K562 (cell line): ENCODE measurements around the gene SORCS1. TPM values are rescaled to one million over a fixed set of nuclear protein-coding genes. Genes with fewer than 3 reads are reported as not detected.

Source experiments
- ATAC-seq: fragments of 200-7000 bp; cut with Tn5 transposase; 3 replicates; pipeline ENCODE4 v1.9.1; 2020; ENCODE audit warnings: moderate library complexity
- BruUV-seq: library from RNA; stranded (reverse); fragments of 400-500 nt; replicated peaks from 2 replicates; lab custom pipeline; 2021; lab: Mats Ljungman, UMichigan
- CTCF ChIA-PET: fragments of 300-600 bp; formaldehyde crosslinking; extraction: SDS; loops from one replicate; lab custom pipeline; 2021; ENCODE audit warnings: low intra/inter-chr PET ratio; lab: Yijun Ruan, JAX
- POLR2A ChIA-PET: fragments of 300-600, 350-650 bp; sonication (Branson Sonifier 250); formaldehyde crosslinking; extraction: SDS; loops from one replicate; lab custom pipeline; 2021; ENCODE audit warnings: antibody characterized with exemption, inconsistent platforms; lab: Yijun Ruan, JAX
- DNase-seq, 4 experiments: peaks; one replicate each; pipeline versions ENCODE4 v3.0.0 to v3.0.0-alpha.2; 2011 to 2018; ENCODE audit warnings: low spot score in 3 of 4, mixed read lengths in 3 of 4; ENCODE audit errors: extremely low read depth in 1 of 4
- FAIRE-seq: peaks from 2 replicates; lab custom pipeline; 2011; peaks lifted over from hg19 to GRCh38; lab: Jason Lieb, UNC
- H2AFZ ChIP-seq: 2 replicates; pipeline ENCODE4 v1.6.0; 2011; ENCODE audit warnings: low read depth, low read length, control low read depth, inconsistent platforms
- H3K27ac ChIP-seq: fragments of 200-600 bp; 3 replicates; pipeline ENCODE4 v1.8.0; 2011; ENCODE audit warnings: low read depth, mild to moderate bottlenecking, control low read depth, inconsistent platforms, low read length, moderate library complexity, mixed read lengths; ENCODE audit errors: extremely low read depth
- H3K27me3 ChIP-seq, 2 experiments: fragments of 300-600 bp in 1 of 2; 2 replicates in 1 of 2; 3 replicates in 1 of 2; pipeline versions ENCODE4 v1.6.0 to v1.8.0; 2011; ENCODE audit warnings: inconsistent platforms in 2 of 2, low read length in 2 of 2, mild to moderate bottlenecking in 1 of 2, mixed read lengths in 1 of 2, moderate library complexity in 1 of 2; ENCODE audit not compliant: control insufficient read depth in 2 of 2, insufficient read depth in 2 of 2
- H3K36me3 ChIP-seq: fragments of 300-600 bp; 3 replicates; pipeline ENCODE4 v1.8.0; 2011; ENCODE audit warnings: mild to moderate bottlenecking, low read length, inconsistent platforms; ENCODE audit not compliant: control insufficient read depth, insufficient read depth
- H3K4me1 ChIP-seq, 2 experiments: fragments of 200-600 bp in 1 of 2; replicated peaks in 1 of 2; 2 replicates in 1 of 2; 3 replicates in 1 of 2; pipeline versions ENCODE4 v1.5.1 to v1.8.0; 2011; ENCODE audit warnings: inconsistent platforms in 2 of 2, low read length in 2 of 2, mild to moderate bottlenecking in 1 of 2, mixed read lengths in 1 of 2, moderate library complexity in 1 of 2; ENCODE audit not compliant: control insufficient read depth in 2 of 2, insufficient read depth in 2 of 2
- H3K4me2 ChIP-seq: 2 replicates; pipeline ENCODE4 v1.6.1; 2011; ENCODE audit warnings: low read length, control low read depth, inconsistent platforms, mixed read lengths; ENCODE audit not compliant: insufficient read depth
- H3K4me3 ChIP-seq: fragments of 200-600 bp; sonication (generic), shearing (Covaris generic); 2 replicates; pipeline ENCODE4 v1.5.1; 2016; ENCODE audit warnings: control low read depth, inconsistent platforms
- H3K79me2 ChIP-seq: fragments of 200-600 bp; 3 replicates; pipeline ENCODE4 v1.8.0; 2011; ENCODE audit warnings: low read length, inconsistent platforms; ENCODE audit not compliant: control insufficient read depth, insufficient read depth
- H3K9ac ChIP-seq, 2 experiments: 2 replicates each; pipeline versions ENCODE4 v1.6.0 to v1.6.1; 2011; ENCODE audit warnings: low read depth in 2 of 2, low read length in 2 of 2, control low read depth in 1 of 2, inconsistent platforms in 1 of 2, mild to moderate bottlenecking in 1 of 2, mixed read lengths in 1 of 2; ENCODE audit not compliant: insufficient read depth in 1 of 2
- H3K9me1 ChIP-seq: one replicate; pipeline ENCODE4 v1.6.0; 2011; ENCODE audit warnings: inconsistent platforms, mild to moderate bottlenecking, low read length, moderate library complexity; ENCODE audit not compliant: control insufficient read depth, insufficient read depth
- H3K9me3 ChIP-seq: replicated peaks from 2 replicates; pipeline ENCODE4 v1.5.1; 2011; ENCODE audit warnings: low read depth, low read length, inconsistent platforms; ENCODE audit not compliant: control insufficient read depth, insufficient read depth
- H4K20me1 ChIP-seq: replicated peaks from 2 replicates; pipeline ENCODE4 v1.6.1; 2011; ENCODE audit warnings: low read length, inconsistent platforms, mixed read lengths; ENCODE audit not compliant: control insufficient read depth, insufficient read depth
- ETV1 ChIP-seq: fragments of 450-650 bp; conservative IDR thresholded peaks from 2 replicates; pipeline ENCODE4 v1.6.1; 2016; ENCODE audit warnings: missing genetic modification characterization, control low read depth, low read depth, missing compliant biosample characterization
- FOXA3 ChIP-seq, 2 experiments: fragments of 450-650 bp in 1 of 2; sonication (generic) in 1 of 2; formaldehyde crosslinking; IDR thresholded peaks in 1 of 2; conservative IDR thresholded peaks in 1 of 2; 2 replicates each; pipeline versions ENCODE4 v1.4.0 to v1.8.0; 2020 to 2022; ENCODE audit warnings: mild to moderate bottlenecking in 2 of 2, missing genetic modification reagents in 1 of 2
- FOXJ3 ChIP-seq: sonication (generic); formaldehyde crosslinking; IDR thresholded peaks from 2 replicates; pipeline ENCODE4 v1.4.0; 2020; ENCODE audit warnings: mild to moderate bottlenecking, missing genetic modification reagents
- HDGF ChIP-seq: fragments of 450-650 bp; IDR thresholded peaks from 2 replicates; pipeline ENCODE4 v1.6.1; 2016
- KAT8 ChIP-seq: fragments of 450-650 bp; IDR thresholded peaks from 2 replicates; pipeline ENCODE4 v1.6.1; 2016; ENCODE audit warnings: low read depth, mild to moderate bottlenecking
- MITF ChIP-seq: IDR thresholded peaks from 2 replicates; pipeline ENCODE4 v1.6.1; 2014; ENCODE audit warnings: antibody characterized with exemption
- MTF1 ChIP-seq: fragments of 250-450 bp; sonication (Bioruptor Pico); IDR thresholded peaks from 2 replicates; pipeline ENCODE4 v1.9.0; 2021; ENCODE audit warnings: moderate library complexity, mild to moderate bottlenecking, inconsistent platforms, borderline replicate concordance
- PCBP1 ChIP-seq: fragments of 200-400 bp; formaldehyde crosslinking; IDR thresholded peaks from 2 replicates; pipeline ENCODE4 v1.6.1; 2018; ENCODE audit warnings: mild to moderate bottlenecking, low read depth, low read length; ENCODE audit not compliant: poor library complexity, severe bottlenecking
- SMAD3 ChIP-seq: fragments of 450-650 bp; formaldehyde crosslinking; conservative IDR thresholded peaks from 2 replicates; pipeline ENCODE4 v1.4.0; 2020; ENCODE audit warnings: mild to moderate bottlenecking
- STAT5A ChIP-seq: IDR thresholded peaks from 2 replicates; pipeline ENCODE4 v1.6.1; 2012; ENCODE audit warnings: low read length, inconsistent platforms, borderline replicate concordance
- STAT6 ChIP-seq: sonication (generic); formaldehyde crosslinking; IDR thresholded peaks from 2 replicates; pipeline ENCODE4 v1.8.1; 2023; ENCODE audit warnings: mild to moderate bottlenecking, missing genetic modification reagents
- TCF7L2 ChIP-seq: fragments of 150-350 bp; IDR thresholded peaks from 2 replicates; pipeline ENCODE4 v1.6.1; 2016; ENCODE audit warnings: low read depth, mild to moderate bottlenecking, low read length, moderate library complexity
- USF2 ChIP-seq: sonication (generic); formaldehyde crosslinking; IDR thresholded peaks from 2 replicates; pipeline ENCODE4 v1.5.0; 2020; ENCODE audit warnings: missing genetic modification reagents
- ZNF12 ChIP-seq: sonication (generic); formaldehyde crosslinking; IDR thresholded peaks from 2 replicates; pipeline ENCODE4 v1.4.0; 2020; ENCODE audit warnings: mild to moderate bottlenecking, missing genetic modification reagents
- ZNF121 ChIP-seq: sonication (generic); formaldehyde crosslinking; conservative IDR thresholded peaks from 2 replicates; pipeline ENCODE4 v1.8.0; 2022; ENCODE audit warnings: missing genetic modification reagents
- ZNF589 ChIP-seq: fragments of 200-800 bp; sonication (Bioruptor generic); IDR thresholded peaks from 2 replicates; pipeline ENCODE4 v1.6.1; 2016; ENCODE audit warnings: low read depth, missing genetic modification characterization, missing compliant biosample characterization
- WGBS: fragments of 100-300 bp; shearing (Covaris generic); methylation state at CpG from one replicate; pipeline ENCODE4 v1.1.6; 2016; ENCODE audit warnings: low coverage, mixed read lengths; ENCODE audit not compliant: insufficient coverage; ENCODE audit errors: missing lambda C conversion rate; 5-methylcytosine and 5-hydroxymethylcytosine counted together
- in situ Hi-C: fragments of 300-500 bp; cut with MboI; formaldehyde crosslinking; loops from 4 replicates; pipeline ENCODE4 v1.15.0; 2018; ENCODE audit warnings: inconsistent platforms, mixed read lengths
- intact Hi-C: fragments of 100-400 bp; cut with micrococcal nuclease; formaldehyde crosslinking; loops from 2 replicates; pipeline ENCODE4 v1.14.2; 2022
- polyA plus RNA-seq, 8 experiments: library from polyadenylated mRNA; depleted of rRNA in 4 of 8; stranded (reverse) in 5 of 8; unstranded in 3 of 8; fragments of >200 nt; fragmentation: Nextera tagmentation in 2 of 8; fragmentation: Illumina TruSeq in 1 of 8; extraction: Ambion mirVana in 2 of 8; extraction: Trizol in 1 of 8; gene quantifications; 2 replicates each; pipeline versions ENCODE4 v1.2.1 to v1.2.3, GENCODE V29; 2011 to 2014; ENCODE audit warnings: inconsistent platforms in 1 of 8, missing spikeins in 1 of 8
- total RNA-seq, 7 experiments: library from RNA; depleted of rRNA in 6 of 7; stranded (reverse); fragments of >200 nt in 6 of 7; fragmentation: Illumina TruSeq in 2 of 7; extraction: Trizol in 2 of 7; gene quantifications; 2 replicates each; pipeline versions ENCODE4 v1.2.1 to v1.2.3, GENCODE V29; 2011 to 2021; ENCODE audit warnings: low replicate concordance in 1 of 7

SORCS1 gene
- total and polyA plus RNA-seq, 9 of the 15 experiments (the other 6 are each of a cell fraction or from before 2014, with no cell fraction given): 1.5 to 3.9 (median 2.7) TPM

- TF ChIP-seq FOXJ3 (no peak), STAT6 (CRISPR knock-in tag) (no peak)
- TF ChIP-seq, all 486 proteins: peak for 0
Measured at GRCh38 chr10:106959521-106959920, 205.0 kb downstream of the SORCS1 start (continued).

- in situ Hi-C loops (no loop called here), intact Hi-C loops (no loop called here)
- no peak overlapping the region for H3K27ac ChIP-seq
- BruUV-seq: no TSS peak
- no peaks in the 10 kb centered on the region for H3K27me3 ChIP-seq
- H4K20me1 ChIP-seq: no peaks in the 10 kb centered on the region
- no peak overlapping the region; a peak in 1 of 4 replicates for H3K9ac ChIP-seq
- DNase-seq (no peak), ATAC-seq (peak; percentile 38; the same call in 2 of the 3 replicates), FAIRE-seq (no peak)
- CTCF ChIA-PET: no interaction called here
- POLR2A ChIA-PET: interaction anchor here (0.5 kb wide), 1 partner anchor 17 kb away, joined by 3 read pairs; no protein-coding TSS in a partner anchor
- H3K4me3 ChIP-seq: no peak overlapping the region
- H3K9me3 ChIP-seq: no peaks in the 10 kb centered on the region
- no peaks in the 10 kb centered on the region; a peak in 1 of 5 replicates for H3K4me1 ChIP-seq
- H3K79me2 ChIP-seq: no peaks in the 10 kb centered on the region
- H2AFZ ChIP-seq: peak overlapping the region; percentile 85; the same call in 1 of the 2 replicates
- H3K36me3 ChIP-seq: no peaks in the 10 kb centered on the region
- no peaks in the 10 kb centered on the region for H3K9me1 ChIP-seq
- WGBS: 59% methylated on average over 10 of the region's 11 CpGs
- H3K4me2 ChIP-seq: no peak overlapping the region
- TF ChIP-seq FOXA3 (CRISPR knock-in tag; conservative IDR thresholded peaks at IDR 0.05 in 1 of 2, IDR thresholded peaks at IDR 0.05 in 1 of 2) (no peak), MITF (no peak), ZNF589 (CRISPR knock-in tag) (no peak), SMAD3 (CRISPR knock-in tag) (no peak), ZNF12 (CRISPR knock-in tag) (no peak), TCF7L2 (no peak), MTF1 (no peak), KAT8 (no peak), STAT5A (no peak), HDGF (no peak), ZNF121 (CRISPR knock-in tag) (no peak), ETV1 (tag) (no peak), USF2 (CRISPR knock-in tag) (no peak), PCBP1 (no peak)
Measured at GRCh38 chr10:106958589-106959361, 205.7 kb downstream of the SORCS1 start.
